H9 (cell line): ENCODE results near the gene REC114. TPM values are rescaled to one million over a fixed set of nuclear protein-coding genes. Genes with fewer than 3 reads are reported as not detected.

Experiments
- DNase-seq: peaks from one replicate; pipeline ENCODE4 v3.0.0-alpha.2; 2017
- H2AFZ ChIP-seq: one replicate; pipeline ENCODE4 v1.6.1; 2013; ENCODE audit warnings: mild to moderate bottlenecking, low read length, control low read depth, moderate library complexity
- H2AK5ac ChIP-seq: 2 replicates; pipeline ENCODE4 v1.6.1; 2013; ENCODE audit warnings: low read length, control low read depth, mixed read lengths; ENCODE audit not compliant: insufficient read length
- H2BK120ac ChIP-seq: one replicate; pipeline ENCODE4 v1.6.1; 2013; ENCODE audit warnings: low read depth, mild to moderate bottlenecking, low read length, control low read depth, inconsistent platforms; ENCODE audit not compliant: poor library complexity, severe bottlenecking
- H2BK12ac ChIP-seq: 2 replicates; pipeline ENCODE4 v1.6.1; 2013; ENCODE audit warnings: low read length, control low read depth, mixed read lengths, low read depth; ENCODE audit not compliant: insufficient read length
- H2BK15ac ChIP-seq: 2 replicates; pipeline ENCODE4 v1.6.1; 2013; ENCODE audit warnings: low read depth, low read length, control low read depth
- H2BK20ac ChIP-seq: one replicate; pipeline ENCODE4 v1.6.1; 2013; ENCODE audit warnings: low read depth, mild to moderate bottlenecking, low read length, control low read depth, inconsistent platforms; ENCODE audit not compliant: poor library complexity, severe bottlenecking
- H2BK5ac ChIP-seq: 2 replicates; pipeline ENCODE4 v1.6.1; 2013; ENCODE audit warnings: low read length, control low read depth, mixed read lengths; ENCODE audit not compliant: insufficient read length
- H3K14ac ChIP-seq: 2 replicates; pipeline ENCODE4 v1.6.1; 2013; ENCODE audit warnings: low read length, control low read depth; ENCODE audit not compliant: insufficient read depth
- H3K18ac ChIP-seq: 2 replicates; pipeline ENCODE4 v1.6.1; 2013; ENCODE audit warnings: low read depth, mild to moderate bottlenecking, mixed read lengths, low read length, control low read depth; ENCODE audit not compliant: insufficient read length
- H3K23ac ChIP-seq: 2 replicates; pipeline ENCODE4 v1.6.1; 2013; ENCODE audit warnings: low read length, control low read depth, mixed read lengths, low read depth; ENCODE audit not compliant: insufficient read length
- H3K23me2 ChIP-seq: 2 replicates; pipeline ENCODE4 v1.6.1; 2013; ENCODE audit warnings: low read depth, mild to moderate bottlenecking, mixed read lengths, low read length, control low read depth; ENCODE audit not compliant: insufficient read length, poor library complexity, severe bottlenecking
- H3K27ac ChIP-seq: 2 replicates; pipeline ENCODE4 v1.5.1; 2013; ENCODE audit warnings: low read length, control low read depth, mixed read lengths, low read depth; ENCODE audit not compliant: insufficient read length
- H3K27me3 ChIP-seq: 2 replicates; pipeline ENCODE4 v1.6.1; 2013; ENCODE audit warnings: low read length, control low read depth, inconsistent platforms; ENCODE audit not compliant: insufficient read depth
- H3K4ac ChIP-seq: 2 replicates; pipeline ENCODE4 v1.6.1; 2013; ENCODE audit warnings: low read depth, mild to moderate bottlenecking, control low read depth, inconsistent platforms, low read length, moderate library complexity
- H3K4me1 ChIP-seq: 2 replicates; pipeline ENCODE4 v1.6.1; 2013; ENCODE audit warnings: low read length, control low read depth, inconsistent platforms; ENCODE audit not compliant: insufficient read depth
- H3K4me2 ChIP-seq: 2 replicates; pipeline ENCODE4 v1.6.1; 2013; ENCODE audit warnings: low read length, control low read depth, mixed read lengths; ENCODE audit not compliant: insufficient read length, insufficient read depth
- H3K56ac ChIP-seq: 2 replicates; pipeline ENCODE4 v1.6.1; 2013; ENCODE audit warnings: low read depth, mild to moderate bottlenecking, mixed read lengths, low read length, control low read depth; ENCODE audit not compliant: insufficient read length
- H3K79me1 ChIP-seq: 2 replicates; pipeline ENCODE4 v1.6.1; 2013; ENCODE audit warnings: low read depth, mild to moderate bottlenecking, moderate library complexity, low read length, control low read depth, inconsistent platforms; ENCODE audit not compliant: insufficient read depth, poor library complexity, severe bottlenecking
- H3K79me2 ChIP-seq: 2 replicates; pipeline ENCODE4 v1.6.1; 2013; ENCODE audit warnings: low read length, control low read depth, inconsistent platforms; ENCODE audit not compliant: insufficient read depth
- H3K9ac ChIP-seq: 2 replicates; pipeline ENCODE4 v1.6.1; 2013; ENCODE audit warnings: low read length, control low read depth, mixed read lengths; ENCODE audit not compliant: insufficient read length; ENCODE audit errors: extremely low read depth
- H3K9me3 ChIP-seq: one replicate; pipeline ENCODE4 v1.6.1; 2013; ENCODE audit warnings: low read depth, low read length, inconsistent platforms; ENCODE audit not compliant: control insufficient read depth
- H3T11ph ChIP-seq: one replicate; pipeline ENCODE4 v1.6.1; 2013; ENCODE audit warnings: mild to moderate bottlenecking, low read length, control low read depth, inconsistent platforms
- H4K20me1 ChIP-seq: one replicate; pipeline ENCODE4 v1.6.1; 2013; ENCODE audit not compliant: control insufficient read depth, insufficient read length, insufficient read depth
- H4K5ac ChIP-seq: 2 replicates; pipeline ENCODE4 v1.6.1; 2013; ENCODE audit warnings: low read depth, mild to moderate bottlenecking, mixed read lengths, low read length, control low read depth; ENCODE audit not compliant: insufficient read length
- H4K8ac ChIP-seq: replicated peaks from 2 replicates; pipeline ENCODE4 v1.6.1; 2013; ENCODE audit warnings: low read length, control low read depth, mixed read lengths, low read depth; ENCODE audit not compliant: insufficient read length
- H4K91ac ChIP-seq: 2 replicates; pipeline ENCODE4 v1.6.1; 2013; ENCODE audit warnings: low read depth, mild to moderate bottlenecking, moderate library complexity, mixed read lengths, low read length, control low read depth; ENCODE audit not compliant: insufficient read length
- H3K27ac Mint-ChIP-seq, 3 experiments: 2 replicates in 2 of 3; 3 replicates in 1 of 3; pipeline ENCODE4 v1.8.0; 2020 to 2021; ENCODE audit warnings: mixed read lengths in 3 of 3, mild to moderate bottlenecking in 1 of 3, moderate library complexity in 1 of 3
- H3K27me3 Mint-ChIP-seq: 2 replicates; pipeline ENCODE4 v1.8.0; 2021; ENCODE audit warnings: low read depth, mild to moderate bottlenecking, moderate library complexity, mixed read lengths
- H3K36me3 Mint-ChIP-seq, 3 experiments: 2 replicates in 2 of 3; 3 replicates in 1 of 3; pipeline ENCODE4 v1.8.0; 2020 to 2021; ENCODE audit warnings: low read depth in 3 of 3, mixed read lengths in 3 of 3; ENCODE audit not compliant: insufficient read depth in 1 of 3
- H3K4me1 Mint-ChIP-seq, 2 experiments: 2 replicates each; pipeline ENCODE4 v1.8.0; 2020; ENCODE audit warnings: mixed read lengths in 2 of 2
- H3K4me3 Mint-ChIP-seq, 2 experiments: 2 replicates in 1 of 2; 3 replicates in 1 of 2; pipeline ENCODE4 v1.8.0; 2020 to 2021; ENCODE audit warnings: mild to moderate bottlenecking in 2 of 2, mixed read lengths in 2 of 2, moderate library complexity in 1 of 2
- H3K9me3 Mint-ChIP-seq, 2 experiments: 2 replicates in 1 of 2; 3 replicates in 1 of 2; pipeline ENCODE4 v1.8.0; 2020; ENCODE audit warnings: mild to moderate bottlenecking in 2 of 2, mixed read lengths in 2 of 2, moderate library complexity in 1 of 2
- CTCF ChIP-seq: fragments of 200-600 bp; sonication (generic); conservative IDR thresholded peaks from 3 replicates; pipeline ENCODE4 v1.8.0; 2021; ENCODE audit warnings: antibody characterized with exemption, mild to moderate bottlenecking
- WGBS: extraction: QIAGEN DNeasy Blood & Tissue Kit; methylation state at CpG from one replicate; pipeline ENCODE4 v1.1.7; 2013; ENCODE audit warnings: missing lambda C conversion rate, low lambda C conversion rate, mixed read lengths; ENCODE audit not compliant: insufficient read length; ENCODE audit errors: extremely low coverage; 5-methylcytosine and 5-hydroxymethylcytosine counted together
- total RNA-seq: library from RNA; stranded (reverse); gene quantifications from 2 replicates; pipeline ENCODE4 v1.2.1, GENCODE V29; 2021

Gene REC114
- total RNA-seq, 1 experiment from 2014 or later, result not detected

- no peaks in the 10 kb centered on the region for H3K27me3 Mint-ChIP-seq
- Histone ChIP-seq H2AFZ (no peak overlapping the region), H4K91ac (no peak overlapping the region), H2BK5ac (no peak overlapping the region), H3T11ph (no peak overlapping the region), H2BK20ac (no peak overlapping the region), H3K9ac (no peak overlapping the region), H3K9me3 (no peaks in the 10 kb centered on the region), H2BK15ac (no peak overlapping the region), H3K27ac (no peak overlapping the region), H2AK5ac (no peak overlapping the region), H2BK12ac (no peak overlapping the region), H3K4me1 (no peaks in the 10 kb centered on the region), H2BK120ac (no peak overlapping the region), H3K23me2 (no peaks in the 10 kb centered on the region), H3K79me1 (no peaks in the 10 kb centered on the region), H3K27me3 (no peaks in the 10 kb centered on the region), H4K8ac (no peak overlapping the region), H3K79me2 (no peaks in the 10 kb centered on the region; the same call in 1 of the 2 replicates), H3K18ac (no peak overlapping the region), H3K56ac (no peak overlapping the region), H3K4ac (no peak overlapping the region), H3K23ac (no peak overlapping the region), H3K14ac (no peak overlapping the region), H3K4me2 (no peak overlapping the region), H4K20me1 (no peaks in the 10 kb centered on the region), H4K5ac (no peak overlapping the region)
- no peaks in the 10 kb centered on the region for H3K4me1 Mint-ChIP-seq
- H3K36me3 Mint-ChIP-seq, result peaks cover 11 to 75% (median 45%) of the 10 kb centered on the region in 3 experiments; a peak in 6 of 7 replicates
- no peak overlapping the region for H3K4me3 Mint-ChIP-seq
- TF ChIP-seq CTCF, result no peak
- DNase-seq, result no peak
- no peak overlapping the region for H3K27ac Mint-ChIP-seq
- no peaks in the 10 kb centered on the region for H3K9me3 Mint-ChIP-seq
- WGBS, result no CpG with 5 or more reads among the region's 7 CpGs
These were observed 125.8 kb downstream of the REC114 start for GRCh38 chr15:73568564-73569280.
